ENCODE data around the gene HNRNPDL.
"Not testable (repeated sequence)": the region's sequence is repeated elsewhere in the genome, so short reads cannot be mapped to it uniquely, and the experiment has no call there.

Gene HNRNPDL

DNA sequence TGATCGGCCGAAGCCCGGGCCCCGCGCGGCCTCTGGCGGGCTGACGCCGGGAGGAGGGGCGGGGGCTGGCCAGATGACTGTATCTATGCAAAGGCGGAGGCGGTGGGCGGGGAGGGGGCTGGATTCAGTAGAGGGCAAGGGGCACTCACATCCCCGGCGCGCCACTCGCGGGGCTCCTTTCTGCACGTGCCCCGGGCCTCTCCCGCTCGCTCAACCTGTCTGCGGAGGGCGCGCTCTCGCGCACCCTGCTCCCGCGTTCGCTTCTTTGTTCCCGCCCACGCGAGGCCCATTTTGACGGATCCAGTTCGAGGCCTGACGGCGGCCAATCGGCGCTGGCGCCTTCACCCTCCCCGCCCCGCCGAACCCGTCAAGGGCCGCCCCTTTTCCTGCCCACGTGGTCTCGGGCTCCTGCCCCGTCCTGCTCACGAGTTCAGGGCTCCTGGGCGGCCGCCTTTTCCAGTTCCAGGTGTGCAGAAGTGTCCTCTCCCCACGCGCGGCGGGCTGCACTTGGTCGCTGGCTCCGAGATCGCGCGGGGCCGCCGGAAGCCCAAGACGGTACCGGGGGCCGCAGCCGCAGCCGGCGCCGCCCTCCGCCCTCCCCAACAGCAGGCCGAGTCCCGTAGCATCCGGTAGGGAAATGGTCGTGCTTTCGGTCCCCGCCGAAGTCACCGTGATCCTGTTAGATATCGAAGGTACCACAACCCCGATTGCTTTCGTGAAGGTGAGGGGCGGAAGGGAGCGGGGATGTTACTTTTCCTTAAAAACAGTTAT lies at the start of gene HNRNPDL, which contains the start of gene ENOPH1:
TSS of gene HNRNPDL (minus strand) at position 270 of the 771 bp plus-strand sequence. CDS start 772 bp downstream, outside the sequence.
TSS of gene ENOPH1 (plus strand) at position 398 of the 771 bp plus-strand sequence. CDS start at position 638, 240 bp downstream.
- peak; percentile 88 for FAIRE-seq

DNA sequence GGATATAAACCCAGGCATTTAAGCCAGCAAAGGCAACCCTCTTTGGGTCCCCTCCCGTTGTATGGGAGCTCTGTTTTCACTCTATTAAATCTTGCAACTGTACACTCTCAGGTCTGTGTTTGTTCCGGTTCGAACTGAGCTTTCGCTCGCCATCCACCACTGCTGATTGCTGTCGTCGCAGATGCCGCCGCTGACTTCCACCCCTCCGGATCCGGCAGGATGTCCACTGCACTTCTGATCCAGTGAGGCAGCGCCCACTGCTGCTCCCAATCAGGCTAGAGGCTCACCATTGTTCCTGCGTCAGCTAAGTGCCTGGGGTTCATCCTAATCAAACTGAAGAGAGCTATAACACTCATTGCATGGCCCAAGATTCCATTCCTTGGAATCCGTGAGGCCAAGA lies 49.3 kb upstream of the HNRNPDL start:
- FAIRE-seq = no peak

DNA sequence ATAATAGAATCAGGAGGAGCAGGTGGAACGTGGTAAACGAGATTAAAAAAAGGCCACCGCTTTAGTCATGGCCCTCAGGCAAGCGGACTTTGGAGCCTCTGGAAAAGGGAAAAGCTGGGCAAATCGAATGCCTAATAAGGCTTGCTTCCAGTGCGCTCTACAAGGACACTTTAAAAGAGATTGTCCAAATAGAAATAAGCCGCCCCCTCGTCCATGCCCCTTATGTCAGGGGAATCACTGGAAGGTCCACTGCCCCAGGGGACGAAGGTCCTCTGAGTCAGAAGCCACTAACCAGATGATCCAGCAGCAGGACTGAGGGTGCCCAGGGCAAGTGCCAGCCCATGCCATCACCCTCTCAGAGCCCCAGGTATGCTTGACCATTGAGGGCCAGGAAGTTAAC lies 47.2 kb upstream of the HNRNPDL start:
- FAIRE-seq = not testable (repeated sequence)

DNA sequence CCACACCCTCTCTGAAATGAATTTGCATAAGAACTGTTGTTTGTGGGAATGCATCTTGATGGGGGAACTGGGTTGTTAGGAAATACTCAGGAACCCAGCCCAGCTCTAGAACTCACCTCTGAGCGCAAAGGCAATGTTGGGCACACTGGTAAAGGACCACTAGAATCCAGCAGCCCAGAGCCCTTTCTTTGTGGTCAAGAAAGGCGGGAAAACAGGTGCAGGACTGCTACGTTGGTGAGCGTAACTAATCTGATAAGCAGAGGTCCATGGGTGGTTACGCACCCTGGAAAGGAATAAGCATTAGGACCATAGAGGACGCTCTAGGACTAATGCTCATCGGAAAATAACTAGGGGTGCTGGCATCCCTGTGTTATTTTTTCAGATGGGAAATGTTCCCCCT lies 45.7 kb upstream of the HNRNPDL start:
- FAIRE-seq = not testable (repeated sequence)

DNA sequence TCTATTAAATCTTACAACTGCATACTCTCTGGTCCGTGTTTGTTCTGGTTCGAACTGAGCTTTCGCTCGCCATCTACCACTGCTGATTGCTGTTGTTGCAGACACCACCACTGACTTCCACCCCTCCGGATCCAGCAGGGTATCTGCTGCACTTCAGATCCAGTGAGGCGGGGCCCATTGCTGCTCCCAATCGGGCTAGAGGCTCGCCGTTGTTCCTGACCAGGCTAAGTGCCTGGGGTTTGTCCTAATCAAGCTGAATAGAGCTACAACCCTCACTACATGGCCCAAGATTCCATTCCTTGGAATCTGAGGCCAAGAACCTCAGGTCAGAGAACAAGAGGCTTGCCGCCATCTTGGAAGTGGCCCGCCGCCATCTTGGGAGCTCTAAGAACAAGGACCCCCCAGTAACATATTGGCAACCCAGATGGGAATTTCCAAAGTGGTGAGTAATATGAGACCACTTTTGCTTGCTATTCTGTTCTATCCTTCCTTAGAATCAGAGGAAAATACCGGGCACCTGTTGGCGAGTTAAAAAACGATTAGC lies 43.4 kb upstream of the HNRNPDL start:
- FAIRE-seq = no peak

DNA sequence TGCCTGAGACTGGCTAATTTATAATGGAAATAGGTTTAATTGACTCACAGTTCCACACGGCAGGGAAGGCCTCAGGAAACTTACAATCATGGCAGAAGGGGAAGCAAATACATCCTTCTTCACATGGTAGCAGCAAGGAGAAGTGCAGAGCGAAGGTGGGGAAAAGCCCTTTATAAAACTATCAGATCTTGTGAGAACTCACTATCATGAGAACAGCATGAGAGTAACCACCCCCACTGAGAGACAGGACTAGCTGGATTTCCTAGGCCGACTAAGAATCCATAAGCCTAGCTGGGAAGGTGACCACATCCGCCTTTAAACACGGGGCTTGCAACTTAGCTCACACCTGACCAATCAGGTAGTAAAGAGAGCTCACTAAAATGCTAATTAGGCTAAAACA lies 42.8 kb upstream of the HNRNPDL start:
- not testable (repeated sequence) for FAIRE-seq

DNA sequence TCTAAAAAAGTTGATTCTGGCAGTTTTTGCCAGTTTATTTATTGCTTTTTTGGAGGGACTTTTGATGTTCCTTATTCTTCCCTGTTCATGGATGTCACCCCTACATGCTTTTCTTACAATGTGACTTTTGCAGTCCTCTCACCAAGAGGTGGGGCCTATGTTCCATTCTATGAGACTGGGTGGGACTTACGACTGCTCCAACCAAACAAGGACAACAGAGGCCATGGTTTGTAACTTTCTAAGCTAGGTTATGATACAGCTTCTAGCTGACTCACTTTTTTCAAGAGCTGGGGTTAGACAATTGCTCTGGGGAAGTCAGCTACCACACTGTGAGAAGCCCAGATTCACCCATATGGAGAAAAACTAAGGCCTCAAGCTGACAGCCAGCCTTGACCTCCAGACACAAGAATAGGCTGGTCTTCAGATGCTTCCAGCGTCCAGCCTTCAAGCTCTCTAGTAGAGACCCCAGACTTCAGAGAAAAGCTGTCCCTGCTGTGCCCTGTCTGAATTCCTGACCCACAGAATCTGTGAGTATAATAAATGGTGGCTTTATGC lies 39.6 kb upstream of the HNRNPDL start:
- no peak for FAIRE-seq

DNA sequence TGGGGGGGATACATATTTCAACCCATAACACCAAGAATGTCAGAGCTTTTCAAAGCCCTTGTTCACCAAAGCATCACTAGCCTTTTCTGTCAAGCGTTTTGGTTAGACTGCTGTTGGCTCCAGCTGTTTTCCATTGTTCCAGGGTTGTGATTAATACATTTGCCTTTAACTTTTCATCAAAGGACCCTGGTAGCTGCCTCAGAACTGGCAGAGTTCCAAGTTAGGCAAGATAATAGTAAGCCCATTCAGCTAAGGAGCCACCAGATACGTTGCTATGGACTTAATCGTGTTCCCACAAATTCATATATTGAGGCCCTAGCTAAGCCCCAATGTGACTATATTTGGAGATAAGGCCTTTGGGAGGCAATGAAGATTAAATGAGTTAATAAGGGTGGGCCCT lies 37.2 kb upstream of the HNRNPDL start:
- no peak for FAIRE-seq

DNA sequence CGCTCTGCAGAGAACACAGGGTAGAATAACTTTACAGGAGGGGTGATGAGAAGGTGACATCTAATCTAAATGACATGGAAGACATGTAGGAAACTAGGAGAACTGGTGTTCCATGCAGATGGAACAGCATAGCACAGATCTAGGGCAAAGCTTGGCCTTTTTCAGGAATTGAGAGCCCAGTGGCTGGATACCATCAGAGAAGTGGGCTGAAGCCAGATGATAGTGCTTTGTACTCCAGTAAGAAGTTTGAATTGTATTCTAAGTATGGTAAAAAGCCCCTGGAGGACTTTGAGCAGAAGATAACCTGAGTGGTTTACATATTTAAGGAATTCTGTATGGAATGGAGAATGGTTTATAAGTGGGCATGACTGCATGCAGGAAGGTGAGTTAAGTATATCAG lies 33.0 kb upstream of the HNRNPDL start:
- no peak for FAIRE-seq

DNA sequence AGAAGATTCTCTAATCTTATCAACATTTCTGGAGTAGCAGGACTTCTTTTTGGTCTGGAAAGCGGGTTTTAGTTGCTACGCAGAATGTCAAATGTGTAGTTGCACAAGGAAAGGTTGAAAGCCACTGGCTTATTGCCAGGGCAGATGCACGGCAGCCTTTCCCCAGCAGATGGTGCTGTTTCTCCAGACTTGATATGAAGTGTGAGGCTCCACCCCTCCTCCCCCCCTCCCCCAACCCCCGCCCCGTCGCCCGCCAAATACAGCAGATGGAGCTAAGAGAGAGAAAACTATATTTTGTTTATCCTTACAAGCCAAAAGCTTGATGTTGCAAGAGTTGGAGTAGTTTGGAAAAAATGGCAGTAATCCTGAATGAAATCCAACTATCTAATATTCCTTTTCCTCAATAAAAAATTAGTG lies 32.2 kb upstream of the HNRNPDL start:
- FAIRE-seq = no peak

DNA sequence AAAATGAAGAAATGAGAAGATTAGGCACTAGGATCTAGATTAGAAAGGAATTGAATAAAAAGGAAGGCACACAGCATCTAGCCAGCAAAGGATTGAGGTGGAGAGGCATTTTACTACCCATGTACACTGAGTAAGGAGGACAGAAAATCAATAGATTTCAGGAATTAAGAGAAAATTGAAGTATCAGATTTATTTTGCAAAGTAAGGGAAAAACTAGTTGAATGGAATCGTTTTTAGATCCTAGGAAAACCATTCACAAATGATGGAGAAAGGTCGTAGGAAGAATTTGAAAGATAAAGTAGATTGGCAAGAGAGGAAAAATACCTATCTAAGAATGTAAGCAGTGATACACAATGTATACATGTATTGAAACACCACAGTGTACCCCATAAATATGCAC lies 31.4 kb upstream of the HNRNPDL start:
- no peak for FAIRE-seq

DNA sequence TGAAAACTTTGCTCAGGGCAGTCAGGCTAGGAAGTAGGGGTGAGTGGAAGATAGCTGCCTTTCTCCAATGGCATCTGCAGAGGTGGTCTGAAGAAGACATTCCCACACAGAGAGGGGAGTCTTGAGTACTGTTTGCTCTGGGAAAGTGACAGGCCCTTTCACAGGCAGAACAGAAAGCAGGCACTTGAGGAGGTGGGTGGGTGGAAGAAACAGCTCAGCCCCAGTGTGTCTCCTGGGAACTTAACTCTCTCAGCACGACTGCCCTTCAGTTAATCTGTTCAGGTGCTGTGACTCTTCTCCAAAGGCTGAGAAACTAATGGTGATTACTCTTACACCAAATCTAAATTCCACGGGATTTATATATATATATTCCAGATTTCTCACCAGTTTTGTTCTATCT lies 28.5 kb upstream of the HNRNPDL start:
- FAIRE-seq = no peak

DNA sequence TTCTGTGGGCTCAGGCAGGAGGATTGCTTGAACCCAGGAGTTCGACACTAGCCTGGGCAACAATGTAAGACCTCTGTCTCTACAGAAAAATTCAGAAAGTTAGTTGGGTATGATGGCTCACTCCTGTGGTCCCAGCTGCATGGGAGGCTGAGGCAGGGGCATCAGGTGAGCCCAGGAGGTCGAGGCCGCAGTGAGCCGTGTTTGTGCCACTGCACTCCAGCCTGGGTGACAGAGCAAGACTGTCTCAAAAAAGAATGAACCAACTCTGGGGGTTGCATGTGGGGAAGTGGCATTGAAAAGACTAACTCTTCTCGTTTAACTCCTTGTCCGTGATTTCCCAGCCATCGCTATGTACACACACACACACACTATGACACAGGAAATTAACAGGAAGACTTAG lies 27.0 kb upstream of the HNRNPDL start:
- FAIRE-seq = no peak

DNA sequence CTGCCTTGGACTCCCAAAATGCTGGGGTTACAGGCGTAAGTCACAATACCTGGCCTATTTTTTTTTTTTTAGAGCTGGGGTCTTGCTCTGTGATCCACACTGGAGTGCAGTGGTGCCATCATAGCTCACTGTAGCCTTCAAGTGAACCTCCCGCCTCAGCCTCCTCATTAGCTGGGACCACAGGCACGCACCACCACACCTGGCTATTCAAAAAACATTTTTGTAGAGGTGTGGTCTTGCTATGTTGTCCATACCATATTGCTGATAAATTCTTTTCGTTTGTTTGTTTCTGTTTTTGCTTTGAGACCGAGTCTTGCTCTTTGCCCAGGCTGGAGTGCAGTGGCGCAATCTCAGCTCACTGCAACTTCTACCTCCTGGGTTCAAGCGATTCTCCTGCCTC lies 21.8 kb upstream of the HNRNPDL start:
- FAIRE-seq = no peak

DNA sequence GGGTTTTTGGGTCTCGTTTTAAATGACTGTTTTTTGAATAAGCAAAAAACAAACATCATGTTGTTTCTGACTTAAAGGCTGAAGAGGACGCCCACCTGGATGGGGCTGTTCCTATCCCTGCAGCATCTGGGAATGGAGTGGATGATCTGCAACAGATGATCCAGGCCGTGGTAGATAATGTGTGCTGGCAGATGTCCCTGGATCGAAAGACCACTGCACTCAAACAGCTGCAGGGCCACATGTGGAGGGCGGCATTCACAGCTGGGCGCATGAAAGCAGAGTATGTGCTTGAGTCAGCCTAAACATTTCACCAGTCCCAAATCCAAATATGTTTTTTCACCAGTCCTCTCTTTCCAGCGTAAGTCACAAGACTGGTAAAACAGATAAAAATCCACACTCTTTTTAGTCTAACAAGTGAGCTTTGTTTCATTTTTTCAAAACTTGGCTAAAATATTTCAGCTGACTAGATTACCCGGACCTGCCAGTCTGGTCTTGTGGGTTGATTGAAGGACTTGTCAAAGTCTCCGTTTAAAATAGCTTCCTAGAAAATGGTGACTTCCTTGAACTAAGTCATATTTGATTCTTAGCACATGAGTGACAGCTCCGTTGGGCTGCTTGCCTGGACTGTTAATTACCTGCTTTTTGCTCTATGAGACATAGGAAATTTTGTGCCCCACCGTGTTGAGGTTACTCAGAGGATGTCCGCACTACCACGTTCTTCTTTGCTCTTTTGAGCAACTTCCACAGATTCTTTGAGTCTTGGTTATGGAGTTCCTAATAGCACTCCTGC lies 20.9 kb upstream of the HNRNPDL start:
- no peak for FAIRE-seq

DNA sequence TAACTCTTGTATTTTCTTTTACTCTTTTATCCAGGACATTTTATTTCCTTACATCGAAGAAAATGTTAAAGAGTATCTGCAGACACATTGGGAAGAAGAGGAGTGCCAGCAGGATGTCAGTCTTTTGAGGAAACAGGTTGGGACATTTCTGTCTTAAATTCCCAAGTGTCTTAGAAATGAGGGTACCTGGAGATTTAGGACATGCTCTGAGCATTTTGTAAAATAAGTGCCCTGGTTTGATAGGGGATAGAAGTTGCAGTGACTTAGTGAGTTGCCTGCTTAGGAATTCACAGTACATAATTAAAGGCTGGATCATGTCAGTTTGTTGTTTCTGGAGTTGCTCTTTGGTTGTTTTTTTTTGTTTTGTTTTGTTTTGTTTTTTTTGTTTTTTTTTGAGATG lies 17.6 kb upstream of the HNRNPDL start:
- no peak for FAIRE-seq

DNA sequence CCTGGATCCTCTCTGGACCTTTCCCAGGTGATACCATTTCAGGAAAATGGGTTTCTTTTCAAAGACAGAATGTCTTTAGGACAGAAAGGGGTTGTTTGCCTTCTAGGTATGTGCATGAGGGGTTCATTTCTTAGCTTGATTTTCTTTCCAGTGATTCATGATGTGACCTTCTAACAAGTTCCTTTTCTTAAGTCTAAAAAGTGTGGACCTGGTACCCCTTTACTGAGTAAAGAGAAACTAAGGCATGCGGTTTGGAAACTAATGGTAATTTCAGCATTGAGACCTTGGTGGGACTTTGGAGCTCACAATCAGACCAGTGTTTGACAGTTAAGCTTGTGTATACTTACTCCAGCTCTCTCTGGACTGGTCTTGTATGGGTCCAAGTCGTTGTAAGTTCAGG lies 8.8 kb upstream of the HNRNPDL start:
- no peak for FAIRE-seq

DNA sequence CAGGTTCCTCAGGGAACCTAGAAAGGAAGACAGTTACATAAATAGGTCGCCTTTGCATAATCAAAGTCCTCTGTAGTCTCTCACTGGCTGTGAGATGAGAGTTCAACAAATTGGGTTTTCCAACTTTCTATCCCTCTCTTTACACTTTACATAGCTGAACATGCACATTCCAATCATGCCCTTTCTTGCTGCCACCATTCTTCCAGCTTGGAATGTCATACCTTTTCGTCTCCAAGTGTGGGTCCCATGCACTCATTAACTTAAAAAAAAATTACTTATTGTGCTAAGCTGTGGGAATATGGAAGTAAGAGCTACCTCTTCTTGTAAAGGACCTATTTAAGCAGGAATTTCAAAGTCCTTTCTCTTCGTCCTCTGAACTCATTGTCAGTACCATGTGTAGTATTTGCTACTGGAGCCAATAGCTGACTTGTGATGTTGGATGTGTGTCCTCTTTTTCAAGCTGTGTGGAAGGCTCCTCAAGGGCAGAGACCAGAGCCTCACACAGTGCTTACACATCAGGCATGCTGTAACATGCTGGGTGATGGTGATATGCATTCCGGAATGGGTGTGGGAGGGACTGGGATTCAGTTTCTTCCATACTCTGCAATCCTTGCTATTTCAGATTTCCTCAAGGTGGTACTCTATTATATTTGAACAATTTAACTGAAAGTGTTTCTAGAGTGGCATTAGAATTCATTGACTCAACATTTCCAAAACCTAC lies 7.2 kb upstream of the HNRNPDL start:
- FAIRE-seq = no peak

DNA sequence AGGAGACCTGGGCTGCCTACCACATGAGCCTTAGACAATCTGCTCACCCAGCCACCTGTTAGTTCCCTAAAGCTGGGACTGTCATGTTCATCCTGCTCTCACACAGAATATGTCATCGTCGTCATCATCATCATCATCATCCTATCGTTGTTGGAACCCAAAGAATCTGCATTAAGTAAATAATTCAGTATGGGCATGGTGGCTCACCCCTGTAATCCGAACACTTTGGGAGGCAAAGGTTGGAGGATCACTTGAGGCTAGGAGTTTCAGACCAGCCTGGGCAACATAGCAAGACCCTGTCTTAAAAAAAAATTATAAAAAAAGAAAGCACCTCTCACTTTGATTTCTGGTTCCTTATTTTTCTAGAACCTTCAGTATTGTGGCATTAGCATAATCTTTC lies 6.5 kb upstream of the HNRNPDL start:
- no peak for FAIRE-seq

DNA sequence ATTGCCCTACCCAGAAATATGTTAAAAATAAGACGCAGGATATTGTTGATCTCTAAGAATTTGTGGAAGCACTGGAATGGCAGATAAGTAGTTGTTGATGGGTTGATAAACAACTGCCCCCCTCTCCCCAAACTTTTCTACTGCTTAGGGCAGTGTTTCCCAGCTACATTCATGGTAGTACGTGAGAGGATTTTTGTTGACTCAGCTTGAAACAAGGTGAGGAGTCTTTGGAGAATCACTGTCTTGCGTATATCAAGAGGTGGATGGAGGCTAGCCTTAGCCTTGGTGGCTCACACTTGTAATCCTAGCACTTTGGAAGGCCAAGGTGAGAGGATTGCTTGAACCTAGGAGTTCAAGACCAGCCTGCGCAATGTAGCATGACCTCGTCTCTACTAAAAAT lies 5.9 kb upstream of the HNRNPDL start:
- FAIRE-seq = no peak

DNA sequence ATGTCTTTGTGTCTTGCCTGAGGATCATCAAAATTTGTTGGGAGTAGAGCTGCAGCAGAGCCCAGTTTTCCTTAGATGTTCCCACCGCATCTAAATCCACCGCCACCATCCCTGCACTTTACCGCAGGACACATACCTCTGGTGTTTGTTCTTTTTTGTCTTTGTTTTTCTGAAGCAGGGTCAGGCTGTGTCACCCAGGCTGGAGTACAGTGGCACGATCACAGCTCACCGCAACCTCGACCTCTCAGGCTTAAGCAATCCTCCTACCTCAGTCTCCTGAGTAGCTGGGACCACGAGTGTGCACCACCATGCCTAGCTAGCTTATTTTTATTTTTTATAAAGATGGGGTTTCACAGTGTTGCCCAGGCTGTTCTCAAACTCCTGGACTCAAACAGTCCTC lies 4.7 kb upstream of the HNRNPDL start:
- no peak for FAIRE-seq

DNA sequence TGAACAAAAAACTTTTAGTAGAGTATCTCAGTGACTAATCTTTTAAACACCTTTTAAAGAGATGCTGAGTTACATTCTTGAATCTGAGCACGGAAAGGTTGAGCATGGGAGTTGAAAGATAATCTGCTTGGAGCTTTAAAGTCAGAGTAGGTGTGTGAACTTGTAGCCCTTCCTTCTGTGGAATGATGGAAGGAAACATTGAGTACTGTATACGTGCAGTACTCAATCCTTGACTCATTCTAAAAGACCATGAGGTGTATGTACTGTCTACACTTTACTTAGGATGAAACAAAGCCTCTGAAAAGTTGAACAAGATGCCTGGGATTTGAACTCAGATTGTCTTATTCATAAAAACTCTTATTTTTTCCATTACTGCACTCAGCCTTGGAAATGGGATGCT lies 3.5 kb upstream of the HNRNPDL start:
- no peak for FAIRE-seq

DNA sequence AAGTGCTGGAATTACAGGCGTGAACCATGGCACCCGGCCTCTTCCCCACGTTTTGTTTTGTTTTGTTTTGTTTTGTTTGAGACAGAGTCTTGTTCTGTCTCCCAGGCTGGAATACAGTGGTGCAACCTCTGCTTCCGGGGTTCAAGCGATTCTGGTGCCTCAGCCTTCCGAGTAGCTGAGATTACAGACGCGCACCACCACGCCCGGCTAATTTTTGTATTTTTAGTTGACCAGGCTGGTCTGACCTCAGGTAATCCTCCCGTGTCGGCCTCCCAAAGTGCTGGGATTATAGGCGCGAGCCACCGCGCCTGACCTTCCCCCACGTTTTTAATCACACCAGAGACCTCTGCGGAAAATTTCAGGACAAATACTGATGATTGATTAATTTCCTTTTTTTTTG lies 2.3 kb upstream of the HNRNPDL start:
- no peak for FAIRE-seq
